Measurements from ENCODE around the gene OSBPL7.

OSBPL7 gene

GRCh38 chr17:47806913-47807255 is 14.7 kb downstream of the OSBPL7 start:
- no peak for TF ChIP-seq REST (IDR thresholded peaks at IDR 0.05; ENCODE audit: insufficient read depth in 1 of 2, low read depth in 2 of 2, low read length in 2 of 2)
- no peak for TF ChIP-seq FOXP2 (optimal IDR thresholded peaks at IDR 0.05; ENCODE audit: borderline replicate concordance, extremely low read depth, extremely low read length, insufficient read depth)
- no peak for TF ChIP-seq TAF1 (IDR thresholded peaks at IDR 0.05; ENCODE audit: borderline replicate concordance, insufficient read depth, low read length)
- TF ChIP-seq SIN3A (IDR thresholded peaks at IDR 0.05; ENCODE audit: borderline replicate concordance, insufficient read depth, low read length), result no peak
- TF ChIP-seq POLR2AphosphoS5 (IDR thresholded peaks at IDR 0.05; ENCODE audit: low read depth, low read length), result no peak

GRCh38 chr17:47806026-47806912 is 15.3 kb downstream of the OSBPL7 start:
- TF ChIP-seq POLR2AphosphoS5 (IDR thresholded peaks at IDR 0.05; ENCODE audit: low read depth, low read length) (no peak), TAF1 (IDR thresholded peaks at IDR 0.05; ENCODE audit: borderline replicate concordance, insufficient read depth, low read length) (no peak), REST (IDR thresholded peaks at IDR 0.05; ENCODE audit: insufficient read depth in 1 of 2, low read depth in 2 of 2, low read length in 2 of 2) (no peak), SIN3A (IDR thresholded peaks at IDR 0.05; ENCODE audit: borderline replicate concordance, insufficient read depth, low read length) (no peak)

- TF ChIP-seq TAF1 (IDR thresholded peaks at IDR 0.05; ENCODE audit: borderline replicate concordance, insufficient read depth, low read length) (no peak), SIN3A (IDR thresholded peaks at IDR 0.05; ENCODE audit: borderline replicate concordance, insufficient read depth, low read length) (no peak), FOXP2 (optimal IDR thresholded peaks at IDR 0.05; ENCODE audit: borderline replicate concordance, extremely low read depth, extremely low read length, insufficient read depth) (no peak), POLR2AphosphoS5 (IDR thresholded peaks at IDR 0.05; ENCODE audit: low read depth, low read length) (no peak), REST (IDR thresholded peaks at IDR 0.05; ENCODE audit: insufficient read depth in 1 of 2, low read depth in 2 of 2, low read length in 2 of 2) (no peak)
These were observed 17.1 kb downstream of the OSBPL7 start for GRCh38 chr17:47804461-47804860.

GRCh38 chr17:47803751-47804150 is 17.8 kb downstream of the OSBPL7 start:
- no peak for TF ChIP-seq SIN3A (IDR thresholded peaks at IDR 0.05; ENCODE audit: borderline replicate concordance, insufficient read depth, low read length)
- TF ChIP-seq FOXP2 (optimal IDR thresholded peaks at IDR 0.05; ENCODE audit: borderline replicate concordance, extremely low read depth, extremely low read length, insufficient read depth), result no peak
- no peak for TF ChIP-seq REST (IDR thresholded peaks at IDR 0.05; ENCODE audit: insufficient read depth in 1 of 2, low read depth in 2 of 2, low read length in 2 of 2)
- no peak for TF ChIP-seq POLR2AphosphoS5 (IDR thresholded peaks at IDR 0.05; ENCODE audit: low read depth, low read length)
